H9 (cell line): ENCODE data around the gene TMEM164. TPM values are rescaled to one million over a fixed set of nuclear protein-coding genes. Genes with fewer than 3 reads are reported as not detected.

ENCODE experiments used
- DNase-seq: peaks from one replicate; pipeline ENCODE4 v3.0.0-alpha.2; 2017
- H2AFZ ChIP-seq: one replicate; pipeline ENCODE4 v1.6.1; 2013; ENCODE audit warnings: mild to moderate bottlenecking, low read length, control low read depth, moderate library complexity
- H2AK5ac ChIP-seq: 2 replicates; pipeline ENCODE4 v1.6.1; 2013; ENCODE audit warnings: low read length, control low read depth, mixed read lengths; ENCODE audit not compliant: insufficient read length
- H2BK120ac ChIP-seq: one replicate; pipeline ENCODE4 v1.6.1; 2013; ENCODE audit warnings: low read depth, mild to moderate bottlenecking, low read length, control low read depth, inconsistent platforms; ENCODE audit not compliant: poor library complexity, severe bottlenecking
- H2BK12ac ChIP-seq: 2 replicates; pipeline ENCODE4 v1.6.1; 2013; ENCODE audit warnings: low read length, control low read depth, mixed read lengths, low read depth; ENCODE audit not compliant: insufficient read length
- H2BK15ac ChIP-seq: 2 replicates; pipeline ENCODE4 v1.6.1; 2013; ENCODE audit warnings: low read depth, low read length, control low read depth
- H2BK20ac ChIP-seq: one replicate; pipeline ENCODE4 v1.6.1; 2013; ENCODE audit warnings: low read depth, mild to moderate bottlenecking, low read length, control low read depth, inconsistent platforms; ENCODE audit not compliant: poor library complexity, severe bottlenecking
- H2BK5ac ChIP-seq: 2 replicates; pipeline ENCODE4 v1.6.1; 2013; ENCODE audit warnings: low read length, control low read depth, mixed read lengths; ENCODE audit not compliant: insufficient read length
- H3K14ac ChIP-seq: 2 replicates; pipeline ENCODE4 v1.6.1; 2013; ENCODE audit warnings: low read length, control low read depth; ENCODE audit not compliant: insufficient read depth
- H3K18ac ChIP-seq: 2 replicates; pipeline ENCODE4 v1.6.1; 2013; ENCODE audit warnings: low read depth, mild to moderate bottlenecking, mixed read lengths, low read length, control low read depth; ENCODE audit not compliant: insufficient read length
- H3K23ac ChIP-seq: 2 replicates; pipeline ENCODE4 v1.6.1; 2013; ENCODE audit warnings: low read length, control low read depth, mixed read lengths, low read depth; ENCODE audit not compliant: insufficient read length
- H3K23me2 ChIP-seq: 2 replicates; pipeline ENCODE4 v1.6.1; 2013; ENCODE audit warnings: low read depth, mild to moderate bottlenecking, mixed read lengths, low read length, control low read depth; ENCODE audit not compliant: insufficient read length, poor library complexity, severe bottlenecking
- H3K27ac ChIP-seq: 2 replicates; pipeline ENCODE4 v1.5.1; 2013; ENCODE audit warnings: low read length, control low read depth, mixed read lengths, low read depth; ENCODE audit not compliant: insufficient read length
- H3K27me3 ChIP-seq: 2 replicates; pipeline ENCODE4 v1.6.1; 2013; ENCODE audit warnings: low read length, control low read depth, inconsistent platforms; ENCODE audit not compliant: insufficient read depth
- H3K4ac ChIP-seq: 2 replicates; pipeline ENCODE4 v1.6.1; 2013; ENCODE audit warnings: low read depth, mild to moderate bottlenecking, control low read depth, inconsistent platforms, low read length, moderate library complexity
- H3K4me1 ChIP-seq: 2 replicates; pipeline ENCODE4 v1.6.1; 2013; ENCODE audit warnings: low read length, control low read depth, inconsistent platforms; ENCODE audit not compliant: insufficient read depth
- H3K4me2 ChIP-seq: 2 replicates; pipeline ENCODE4 v1.6.1; 2013; ENCODE audit warnings: low read length, control low read depth, mixed read lengths; ENCODE audit not compliant: insufficient read length, insufficient read depth
- H3K56ac ChIP-seq: 2 replicates; pipeline ENCODE4 v1.6.1; 2013; ENCODE audit warnings: low read depth, mild to moderate bottlenecking, mixed read lengths, low read length, control low read depth; ENCODE audit not compliant: insufficient read length
- H3K79me1 ChIP-seq: 2 replicates; pipeline ENCODE4 v1.6.1; 2013; ENCODE audit warnings: low read depth, mild to moderate bottlenecking, moderate library complexity, low read length, control low read depth, inconsistent platforms; ENCODE audit not compliant: insufficient read depth, poor library complexity, severe bottlenecking
- H3K79me2 ChIP-seq: 2 replicates; pipeline ENCODE4 v1.6.1; 2013; ENCODE audit warnings: low read length, control low read depth, inconsistent platforms; ENCODE audit not compliant: insufficient read depth
- H3K9ac ChIP-seq: 2 replicates; pipeline ENCODE4 v1.6.1; 2013; ENCODE audit warnings: low read length, control low read depth, mixed read lengths; ENCODE audit not compliant: insufficient read length; ENCODE audit errors: extremely low read depth
- H3K9me3 ChIP-seq: one replicate; pipeline ENCODE4 v1.6.1; 2013; ENCODE audit warnings: low read depth, low read length, inconsistent platforms; ENCODE audit not compliant: control insufficient read depth
- H3T11ph ChIP-seq: one replicate; pipeline ENCODE4 v1.6.1; 2013; ENCODE audit warnings: mild to moderate bottlenecking, low read length, control low read depth, inconsistent platforms
- H4K20me1 ChIP-seq: one replicate; pipeline ENCODE4 v1.6.1; 2013; ENCODE audit not compliant: control insufficient read depth, insufficient read length, insufficient read depth
- H4K5ac ChIP-seq: 2 replicates; pipeline ENCODE4 v1.6.1; 2013; ENCODE audit warnings: low read depth, mild to moderate bottlenecking, mixed read lengths, low read length, control low read depth; ENCODE audit not compliant: insufficient read length
- H4K8ac ChIP-seq: replicated peaks from 2 replicates; pipeline ENCODE4 v1.6.1; 2013; ENCODE audit warnings: low read length, control low read depth, mixed read lengths, low read depth; ENCODE audit not compliant: insufficient read length
- H4K91ac ChIP-seq: 2 replicates; pipeline ENCODE4 v1.6.1; 2013; ENCODE audit warnings: low read depth, mild to moderate bottlenecking, moderate library complexity, mixed read lengths, low read length, control low read depth; ENCODE audit not compliant: insufficient read length
- H3K27ac Mint-ChIP-seq, 3 experiments: 2 replicates in 2 of 3; 3 replicates in 1 of 3; pipeline ENCODE4 v1.8.0; 2020 to 2021; ENCODE audit warnings: mixed read lengths in 3 of 3, mild to moderate bottlenecking in 1 of 3, moderate library complexity in 1 of 3
- H3K27me3 Mint-ChIP-seq: 2 replicates; pipeline ENCODE4 v1.8.0; 2021; ENCODE audit warnings: low read depth, mild to moderate bottlenecking, moderate library complexity, mixed read lengths
- H3K36me3 Mint-ChIP-seq, 3 experiments: 2 replicates in 2 of 3; 3 replicates in 1 of 3; pipeline ENCODE4 v1.8.0; 2020 to 2021; ENCODE audit warnings: low read depth in 3 of 3, mixed read lengths in 3 of 3; ENCODE audit not compliant: insufficient read depth in 1 of 3
- H3K4me1 Mint-ChIP-seq, 2 experiments: 2 replicates each; pipeline ENCODE4 v1.8.0; 2020; ENCODE audit warnings: mixed read lengths in 2 of 2
- H3K4me3 Mint-ChIP-seq, 2 experiments: 2 replicates in 1 of 2; 3 replicates in 1 of 2; pipeline ENCODE4 v1.8.0; 2020 to 2021; ENCODE audit warnings: mild to moderate bottlenecking in 2 of 2, mixed read lengths in 2 of 2, moderate library complexity in 1 of 2
- H3K9me3 Mint-ChIP-seq, 2 experiments: 2 replicates in 1 of 2; 3 replicates in 1 of 2; pipeline ENCODE4 v1.8.0; 2020; ENCODE audit warnings: mild to moderate bottlenecking in 2 of 2, mixed read lengths in 2 of 2, moderate library complexity in 1 of 2
- CTCF ChIP-seq: fragments of 200-600 bp; sonication (generic); conservative IDR thresholded peaks from 3 replicates; pipeline ENCODE4 v1.8.0; 2021; ENCODE audit warnings: antibody characterized with exemption, mild to moderate bottlenecking
- WGBS: extraction: QIAGEN DNeasy Blood & Tissue Kit; methylation state at CpG from one replicate; pipeline ENCODE4 v1.1.7; 2013; ENCODE audit warnings: missing lambda C conversion rate, low lambda C conversion rate, mixed read lengths; ENCODE audit not compliant: insufficient read length; ENCODE audit errors: extremely low coverage; 5-methylcytosine and 5-hydroxymethylcytosine counted together
- total RNA-seq: library from RNA; stranded (reverse); gene quantifications from 2 replicates; pipeline ENCODE4 v1.2.1, GENCODE V29; 2021

The TMEM164 gene
- total RNA-seq, 1 experiment from 2014 or later, result 30.4 TPM

GRCh38 chrX:110013968-110014367, 11.1 kb downstream of the TMEM164 start:
- no peak overlapping the region for H2BK20ac ChIP-seq
- Mint-ChIP-seq H3K4me3 (no peak overlapping the region), H3K27ac (no peak overlapping the region), H3K27me3 (no peaks in the 10 kb centered on the region), H3K4me1 (peaks cover 30 to 39% of the 10 kb centered on the region in 2 experiments), H3K9me3 (no peaks in the 10 kb centered on the region), H3K36me3 (no peaks in the 10 kb centered on the region; a peak in 3 of 7 replicates)
- no peaks in the 10 kb centered on the region for H3K9me3 ChIP-seq
- H3K9ac ChIP-seq, result no peak overlapping the region
- H4K5ac ChIP-seq, result no peak overlapping the region
- H3K27me3 ChIP-seq, result no peaks in the 10 kb centered on the region
- H3K18ac ChIP-seq, result no peak overlapping the region
- no peak overlapping the region for H2AK5ac ChIP-seq
- H4K8ac ChIP-seq, result no peak overlapping the region
- peaks cover 6% of the 10 kb centered on the region; the same call in 1 of the 2 replicates for H3K4me1 ChIP-seq
- H3K14ac ChIP-seq, result no peak overlapping the region
- no peak overlapping the region for H2BK15ac ChIP-seq
- no peaks in the 10 kb centered on the region for H3K79me1 ChIP-seq
- H2BK120ac ChIP-seq, result no peak overlapping the region
- DNase-seq, result no peak
- H2BK12ac ChIP-seq, result no peak overlapping the region
- H2BK5ac ChIP-seq, result no peak overlapping the region
- no peaks in the 10 kb centered on the region for H3K23me2 ChIP-seq
- no peaks in the 10 kb centered on the region for H4K20me1 ChIP-seq
- WGBS, result no CpG with 5 or more reads among the region's 4 CpGs
- no peak overlapping the region for H3K27ac ChIP-seq
- no peak overlapping the region for H4K91ac ChIP-seq
- no peak overlapping the region for H3K4ac ChIP-seq
- H3K56ac ChIP-seq, result no peak overlapping the region
- H2AFZ ChIP-seq, result no peak overlapping the region
- no peaks in the 10 kb centered on the region for H3K79me2 ChIP-seq
- TF ChIP-seq CTCF, result no peak
- no peak overlapping the region for H3K4me2 ChIP-seq
- H3K23ac ChIP-seq, result no peak overlapping the region
- no peak overlapping the region for H3T11ph ChIP-seq
